Neural progenitor cell (in vitro differentiated cells): ENCODE measurements around the gene BOK. TPM values are rescaled to one million over a fixed set of nuclear protein-coding genes. Genes with fewer than 3 reads are reported as not detected.

Source experiments
- DNase-seq: peaks from one replicate; pipeline ENCODE4 v3.0.0-alpha.2; 2016; ENCODE audit warnings: low spot score
- H2AFZ ChIP-seq: fragments of 200-600 bp; sonication (generic); replicated peaks from 2 replicates; pipeline ENCODE4 v1.6.1; 2016; ENCODE audit warnings: antibody characterized with exemption
- H3F3A ChIP-seq: fragments of 200-600 bp; sonication (generic); 2 replicates; pipeline ENCODE4 v1.6.1; 2016; ENCODE audit warnings: antibody characterized with exemption, low read depth
- H3K27ac ChIP-seq: fragments of 200-600 bp; sonication (generic); 2 replicates; pipeline ENCODE4 v1.5.1; 2016; ENCODE audit warnings: mild to moderate bottlenecking
- H3K27me3 ChIP-seq: fragments of 200-600 bp; sonication (generic); 2 replicates; pipeline ENCODE4 v1.6.1; 2016; ENCODE audit warnings: mild to moderate bottlenecking, moderate library complexity
- H3K36me3 ChIP-seq: fragments of 200-600 bp; sonication (generic); 2 replicates; pipeline ENCODE4 v1.5.1; 2016
- H3K4me1 ChIP-seq: fragments of 200-600 bp; sonication (generic); 2 replicates; pipeline ENCODE4 v1.6.1; 2016; ENCODE audit warnings: mixed run types
- H3K4me2 ChIP-seq: fragments of 200-600 bp; sonication (generic); 2 replicates; pipeline ENCODE4 v1.6.1; 2016
- H3K4me3 ChIP-seq: fragments of 200-600 bp; sonication (generic); 2 replicates; pipeline ENCODE4 v1.5.1; 2016
- H3K79me2 ChIP-seq: fragments of 200-600 bp; sonication (generic); 2 replicates; pipeline ENCODE4 v1.6.1; 2016; ENCODE audit warnings: low read depth
- H3K9ac ChIP-seq: fragments of 200-600 bp; sonication (generic); 2 replicates; pipeline ENCODE4 v1.6.1; 2016
- H3K9me3 ChIP-seq: fragments of 200-600 bp; sonication (generic); 2 replicates; pipeline ENCODE4 v1.5.1; 2016; ENCODE audit warnings: low read depth
- H4K20me1 ChIP-seq: fragments of 200-600 bp; sonication (generic); 2 replicates; pipeline ENCODE4 v1.6.1; 2016; ENCODE audit warnings: low read depth
- H3K27ac Mint-ChIP-seq: 3 replicates; pipeline ENCODE4 v1.8.0; 2021; ENCODE audit warnings: mixed read lengths
- H3K27me3 Mint-ChIP-seq: 2 replicates; pipeline ENCODE4 v1.8.0; 2022; ENCODE audit warnings: low read depth, mild to moderate bottlenecking, inconsistent platforms, moderate library complexity, mixed read lengths; ENCODE audit not compliant: insufficient read depth
- H3K36me3 Mint-ChIP-seq: 3 replicates; pipeline ENCODE4 v1.8.0; 2021; ENCODE audit warnings: mixed read lengths
- H3K4me1 Mint-ChIP-seq: 3 replicates; pipeline ENCODE4 v1.8.0; 2021; ENCODE audit warnings: mixed read lengths
- H3K4me3 Mint-ChIP-seq: 3 replicates; pipeline ENCODE4 v1.8.0; 2021; ENCODE audit warnings: mild to moderate bottlenecking, moderate library complexity, mixed read lengths
- H3K9me3 Mint-ChIP-seq: 3 replicates; pipeline ENCODE4 v1.8.0; 2020; ENCODE audit warnings: mixed read lengths
- EZH2 ChIP-seq: fragments of 200-600 bp; sonication (generic); IDR thresholded peaks from 2 replicates; pipeline ENCODE4 v1.6.1; 2017; ENCODE audit warnings: antibody characterized with exemption, mild to moderate bottlenecking, moderate library complexity
- EZH2phosphoT487 ChIP-seq: fragments of 200-600 bp; sonication (generic); IDR thresholded peaks from 2 replicates; pipeline ENCODE4 v1.6.1; 2017; ENCODE audit warnings: antibody characterized with exemption
- total RNA-seq: library from RNA; depleted of rRNA; stranded (reverse); fragments of >200 nt; gene quantifications from 2 replicates; pipeline ENCODE4 v1.2.3, GENCODE V29; 2015; ENCODE audit warnings: low replicate concordance
- TF ChIP-seq, protein P1 (sequence below): fragments of 200-600 bp; sonication (generic); IDR thresholded peaks from 2 replicates; pipeline ENCODE4 v1.5.1; 2017; ENCODE audit warnings: antibody characterized with exemption, mild to moderate bottlenecking

BOK gene
- total RNA-seq, 1 donor from 2014 or later: 2.0 TPM

DNA sequence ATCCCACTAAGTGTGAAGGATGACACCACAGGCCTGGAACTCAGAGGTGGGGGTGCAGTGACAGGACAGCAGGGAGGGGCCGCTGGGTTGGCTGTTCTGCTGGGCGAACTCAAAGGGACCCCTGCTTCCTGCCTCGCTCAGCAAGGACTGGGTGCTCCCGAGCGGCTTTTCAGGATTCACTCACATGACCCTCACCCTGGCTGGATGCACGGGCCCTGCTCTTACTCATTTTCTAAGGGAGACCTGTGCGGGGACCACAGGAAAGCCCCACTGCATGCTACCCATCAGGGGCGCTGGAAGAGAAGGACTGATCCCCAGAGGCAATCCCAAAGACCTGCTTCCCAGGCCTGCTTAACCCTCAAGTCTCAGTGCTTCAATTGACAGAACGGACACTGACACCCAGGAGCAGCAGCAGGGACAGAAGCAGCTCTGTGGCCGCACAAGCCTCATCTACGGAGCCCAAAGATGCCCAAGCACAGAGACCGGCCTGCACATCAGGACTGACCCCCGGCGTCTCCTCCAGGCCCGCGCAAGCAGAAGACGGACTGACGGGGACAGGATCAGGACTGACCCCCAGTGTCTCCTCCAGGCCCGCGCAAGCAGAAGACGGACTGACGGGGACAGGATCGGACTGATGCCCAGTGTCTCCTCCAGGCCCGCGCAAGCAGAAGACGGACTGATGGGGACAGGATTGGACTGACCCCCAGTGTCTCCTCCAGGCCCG lies 48.8 kb downstream of the BOK start:
- H2AFZ ChIP-seq: no peak overlapping the region
- H3K36me3 ChIP-seq: no peaks in the 10 kb centered on the region
- H3K79me2 ChIP-seq: peaks cover 8% of the 10 kb centered on the region
- H3K27me3 ChIP-seq: no peaks in the 10 kb centered on the region
- Mint-ChIP-seq H3K9me3 (no peaks in the 10 kb centered on the region), H3K4me1 (peaks cover 10% of the 10 kb centered on the region), H3K27me3 (peaks cover 5% of the 10 kb centered on the region), H3K36me3 (peaks cover 9% of the 10 kb centered on the region), H3K4me3 (no peak overlapping the region), H3K27ac (no peak overlapping the region)
- no peak overlapping the region for H3K4me3 ChIP-seq
- no peak overlapping the region for H3K4me2 ChIP-seq
- H3F3A ChIP-seq: no peaks in the 10 kb centered on the region
- H4K20me1 ChIP-seq: no peaks in the 10 kb centered on the region
- H3K27ac ChIP-seq: no peak overlapping the region
- TF ChIP-seq, protein P1, sequence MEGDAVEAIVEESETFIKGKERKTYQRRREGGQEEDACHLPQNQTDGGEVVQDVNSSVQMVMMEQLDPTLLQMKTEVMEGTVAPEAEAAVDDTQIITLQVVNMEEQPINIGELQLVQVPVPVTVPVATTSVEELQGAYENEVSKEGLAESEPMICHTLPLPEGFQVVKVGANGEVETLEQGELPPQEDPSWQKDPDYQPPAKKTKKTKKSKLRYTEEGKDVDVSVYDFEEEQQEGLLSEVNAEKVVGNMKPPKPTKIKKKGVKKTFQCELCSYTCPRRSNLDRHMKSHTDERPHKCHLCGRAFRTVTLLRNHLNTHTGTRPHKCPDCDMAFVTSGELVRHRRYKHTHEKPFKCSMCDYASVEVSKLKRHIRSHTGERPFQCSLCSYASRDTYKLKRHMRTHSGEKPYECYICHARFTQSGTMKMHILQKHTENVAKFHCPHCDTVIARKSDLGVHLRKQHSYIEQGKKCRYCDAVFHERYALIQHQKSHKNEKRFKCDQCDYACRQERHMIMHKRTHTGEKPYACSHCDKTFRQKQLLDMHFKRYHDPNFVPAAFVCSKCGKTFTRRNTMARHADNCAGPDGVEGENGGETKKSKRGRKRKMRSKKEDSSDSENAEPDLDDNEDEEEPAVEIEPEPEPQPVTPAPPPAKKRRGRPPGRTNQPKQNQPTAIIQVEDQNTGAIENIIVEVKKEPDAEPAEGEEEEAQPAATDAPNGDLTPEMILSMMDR: no peak
- TF ChIP-seq EZH2: no peak
- TF ChIP-seq EZH2phosphoT487: no peak
- H3K9ac ChIP-seq: no peak overlapping the region
- DNase-seq: no peak
- H3K9me3 ChIP-seq: no peaks in the 10 kb centered on the region
- no peaks in the 10 kb centered on the region for H3K4me1 ChIP-seq

DNA sequence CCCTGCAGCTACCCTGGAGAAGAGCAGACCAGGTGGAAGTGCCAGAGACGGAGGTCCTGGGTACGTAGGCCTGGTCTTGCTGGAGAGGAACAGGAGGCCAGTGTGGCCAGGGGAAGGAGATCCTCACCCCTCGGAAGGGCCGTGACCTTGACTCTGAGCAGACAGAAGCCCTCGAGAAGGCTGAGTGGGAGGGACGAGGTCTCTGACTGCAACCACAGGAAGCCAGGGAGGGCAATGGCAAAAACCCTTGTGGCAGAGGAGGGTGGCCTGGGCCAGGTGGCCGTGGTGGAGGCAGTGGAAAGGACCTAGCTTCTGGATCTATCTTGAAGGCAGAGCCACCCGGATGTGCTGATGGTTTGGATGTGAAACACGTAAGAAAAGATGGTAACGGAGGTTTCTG lies 50.3 kb downstream of the BOK start:
- no peak overlapping the region for H3K4me3 ChIP-seq
- no peaks in the 10 kb centered on the region for H3K27me3 ChIP-seq
- DNase-seq: no peak
- H3K4me2 ChIP-seq: no peak overlapping the region
- H3K36me3 Mint-ChIP-seq: peaks cover 4% of the 10 kb centered on the region
- H3K79me2 ChIP-seq: peaks cover 14% of the 10 kb centered on the region
- H3K36me3 ChIP-seq: no peaks in the 10 kb centered on the region
- H3K27ac ChIP-seq: no peak overlapping the region
- peaks cover 4% of the 10 kb centered on the region for H3F3A ChIP-seq
- H3K4me3 Mint-ChIP-seq: peak overlapping the region; percentile 81
- peaks cover 10% of the 10 kb centered on the region for H3K4me1 Mint-ChIP-seq
- H2AFZ ChIP-seq: no peak overlapping the region
- no peaks in the 10 kb centered on the region for H3K9me3 ChIP-seq
- H3K27me3 Mint-ChIP-seq: peaks cover 2% of the 10 kb centered on the region
- H3K27ac Mint-ChIP-seq: peak overlapping the region; percentile 87
- H3K9me3 Mint-ChIP-seq: no peaks in the 10 kb centered on the region
- TF ChIP-seq EZH2phosphoT487 (no peak), EZH2 (no peak)
- TF ChIP-seq, protein P1: no peak
- H3K9ac ChIP-seq: no peak overlapping the region
- peaks cover 8% of the 10 kb centered on the region for H3K4me1 ChIP-seq
- no peaks in the 10 kb centered on the region for H4K20me1 ChIP-seq

DNA sequence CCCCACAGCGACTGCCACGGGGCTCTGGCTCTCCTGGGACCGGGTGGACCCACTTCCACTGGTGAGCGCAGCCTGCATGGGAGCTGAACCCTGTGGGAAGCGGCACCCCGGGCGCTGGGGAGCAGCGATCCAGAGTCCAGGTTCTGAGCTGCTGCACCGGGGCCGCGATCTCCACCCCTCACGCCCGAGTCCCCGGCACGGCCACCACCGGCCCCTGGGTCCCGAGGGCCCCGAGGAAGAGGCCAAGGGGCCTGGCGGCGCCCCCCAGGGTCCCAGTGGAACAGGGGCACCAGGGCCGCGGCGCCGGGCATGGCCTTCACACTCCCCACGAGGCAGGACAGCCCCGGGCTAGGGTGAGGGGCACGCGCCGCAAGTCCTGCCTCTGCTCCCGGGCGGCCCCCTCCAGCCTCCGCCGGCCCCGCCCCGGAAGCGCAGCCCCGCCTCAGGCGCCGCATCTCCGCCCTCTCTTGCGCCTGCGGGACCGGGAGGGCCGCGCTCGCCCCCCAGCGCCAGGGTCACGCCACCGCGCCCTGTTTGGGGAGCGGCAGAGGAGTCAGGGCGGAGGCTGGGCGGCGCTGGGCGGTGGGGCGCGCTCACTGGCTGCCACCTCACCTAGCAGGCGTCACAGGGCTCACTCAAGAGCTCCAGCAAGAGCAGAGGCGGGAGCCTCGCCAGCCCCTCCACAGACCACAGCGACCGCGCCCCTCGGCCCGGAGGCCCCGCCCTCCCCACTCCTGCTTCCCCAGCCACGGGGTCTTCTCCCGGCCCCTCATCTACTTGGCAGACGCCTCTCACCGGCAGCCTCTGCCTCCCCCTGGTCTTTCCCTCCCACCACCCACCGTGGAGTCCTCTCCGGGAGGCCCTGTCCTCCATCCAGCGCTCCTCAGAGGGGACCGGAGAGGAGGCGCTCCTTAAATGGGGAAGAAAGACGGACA lies 51.6 kb downstream of the BOK start:
- Histone ChIP-seq H3F3A (peaks cover 4% of the 10 kb centered on the region), H2AFZ (peak overlapping the region; percentile 70), H3K9ac (peak overlapping the region; percentile 63), H3K4me1 (peaks cover 8% of the 10 kb centered on the region), H4K20me1 (no peaks in the 10 kb centered on the region), H3K4me2 (peak overlapping the region; percentile 89), H3K9me3 (no peaks in the 10 kb centered on the region), H3K27ac (no peak overlapping the region), H3K79me2 (peaks cover 15% of the 10 kb centered on the region), H3K36me3 (no peaks in the 10 kb centered on the region), H3K27me3 (no peaks in the 10 kb centered on the region), H3K4me3 (peak overlapping the region; percentile 61)
- peak; percentile 97 for DNase-seq
- H3K4me1 Mint-ChIP-seq: peaks cover 10% of the 10 kb centered on the region
- TF ChIP-seq EZH2phosphoT487: no peak
- TF ChIP-seq, protein P1: peak; percentile 72
- TF ChIP-seq EZH2: no peak
- H3K9me3 Mint-ChIP-seq: no peaks in the 10 kb centered on the region
- peaks cover 4% of the 10 kb centered on the region for H3K36me3 Mint-ChIP-seq
- H3K27ac Mint-ChIP-seq: no peak overlapping the region
- H3K4me3 Mint-ChIP-seq: peak overlapping the region; percentile 81
- H3K27me3 Mint-ChIP-seq: peaks cover 2% of the 10 kb centered on the region
